H1 (cell line): ENCODE data around the gene HSDL2.
"Not testable (repeated sequence)": the region's sequence is repeated elsewhere in the genome, so short reads cannot be mapped to it uniquely, and the experiment has no call there.

ENCODE experiments used
- BCL11A ChIP-seq, 2 experiments: IDR thresholded peaks; one replicate each; pipeline ENCODE4 v1.6.1; 2011; ENCODE audit warnings: low read depth in 2 of 2, low read length in 2 of 2, mild to moderate bottlenecking in 2 of 2
- EGR1 ChIP-seq: IDR thresholded peaks from 2 replicates; pipeline ENCODE4 v1.6.1; 2011; ENCODE audit warnings: low read depth, low read length, borderline replicate concordance
- EP300 ChIP-seq, 2 experiments: IDR thresholded peaks; 1 replicate in 1 of 2; 2 replicates in 1 of 2; pipeline ENCODE4 v1.6.1; 2011 to 2012; ENCODE audit warnings: low read depth in 2 of 2, low read length in 2 of 2, mild to moderate bottlenecking in 2 of 2, borderline replicate concordance in 1 of 2, inconsistent platforms in 1 of 2, moderate library complexity in 1 of 2
- EZH2 ChIP-seq: fragments of 200-600 bp; sonication (generic); IDR thresholded peaks from 2 replicates; pipeline ENCODE4 v1.7.1; 2012; ENCODE audit warnings: low read depth, mild to moderate bottlenecking, moderate library complexity, low read length, inconsistent platforms; ENCODE audit not compliant: severe bottlenecking
- NANOG ChIP-seq: IDR thresholded peaks from 2 replicates; pipeline ENCODE4 v1.6.1; 2011; ENCODE audit warnings: low read length, low read depth, mild to moderate bottlenecking, inconsistent platforms; ENCODE audit not compliant: insufficient read depth, poor library complexity, severe bottlenecking
- TF ChIP-seq, protein P1 (sequence below): IDR thresholded peaks from 2 replicates; pipeline ENCODE4 v1.6.1; 2011; ENCODE audit warnings: low read length, improper control_type of control experiment
- TF ChIP-seq, protein P2 (sequence below), 3 experiments: IDR thresholded peaks; 1 replicate in 2 of 3; 2 replicates in 1 of 3; pipeline versions ENCODE4 v1.5.1 to v1.6.1; 2011; ENCODE audit warnings: low read length in 3 of 3, mild to moderate bottlenecking in 3 of 3, inconsistent platforms in 2 of 3, low read depth in 1 of 3, moderate library complexity in 1 of 3; ENCODE audit not compliant: insufficient read depth in 1 of 3; ENCODE audit errors: control extremely low read depth in 1 of 3

DNA sequence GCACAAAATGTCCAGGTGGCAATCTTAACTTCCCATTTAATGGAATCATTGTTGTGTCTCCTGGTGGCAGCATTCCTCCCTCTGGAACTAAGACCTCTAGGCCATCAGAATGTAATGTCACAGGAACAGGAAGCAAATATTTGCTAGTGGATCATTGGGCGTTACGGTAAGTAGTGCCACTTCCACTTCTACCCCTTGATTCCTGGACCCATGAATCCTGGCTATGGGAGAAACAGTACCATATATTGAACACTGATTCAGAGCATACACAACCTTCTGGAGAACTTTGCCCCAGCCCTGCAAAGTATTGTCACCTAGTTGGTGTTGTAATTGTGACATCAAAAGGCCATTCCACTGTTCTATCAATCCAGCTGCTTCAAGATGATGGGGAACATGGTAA is 5.7 kb upstream of the HSDL2 start:
- TF ChIP-seq NANOG; EGR1; EZH2; BCL11A (IDR thresholded peaks at IDR 0.05; ENCODE audit: low read depth in 2 of 2, low read length in 2 of 2); EP300 (IDR thresholded peaks at IDR 0.05; ENCODE audit: borderline replicate concordance in 1 of 2, low read depth in 2 of 2, low read length in 2 of 2): not testable (repeated sequence)
- TF ChIP-seq, protein P1, sequence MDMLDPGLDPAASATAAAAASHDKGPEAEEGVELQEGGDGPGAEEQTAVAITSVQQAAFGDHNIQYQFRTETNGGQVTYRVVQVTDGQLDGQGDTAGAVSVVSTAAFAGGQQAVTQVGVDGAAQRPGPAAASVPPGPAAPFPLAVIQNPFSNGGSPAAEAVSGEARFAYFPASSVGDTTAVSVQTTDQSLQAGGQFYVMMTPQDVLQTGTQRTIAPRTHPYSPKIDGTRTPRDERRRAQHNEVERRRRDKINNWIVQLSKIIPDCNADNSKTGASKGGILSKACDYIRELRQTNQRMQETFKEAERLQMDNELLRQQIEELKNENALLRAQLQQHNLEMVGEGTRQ, result not testable (repeated sequence)
- TF ChIP-seq, protein P2, sequence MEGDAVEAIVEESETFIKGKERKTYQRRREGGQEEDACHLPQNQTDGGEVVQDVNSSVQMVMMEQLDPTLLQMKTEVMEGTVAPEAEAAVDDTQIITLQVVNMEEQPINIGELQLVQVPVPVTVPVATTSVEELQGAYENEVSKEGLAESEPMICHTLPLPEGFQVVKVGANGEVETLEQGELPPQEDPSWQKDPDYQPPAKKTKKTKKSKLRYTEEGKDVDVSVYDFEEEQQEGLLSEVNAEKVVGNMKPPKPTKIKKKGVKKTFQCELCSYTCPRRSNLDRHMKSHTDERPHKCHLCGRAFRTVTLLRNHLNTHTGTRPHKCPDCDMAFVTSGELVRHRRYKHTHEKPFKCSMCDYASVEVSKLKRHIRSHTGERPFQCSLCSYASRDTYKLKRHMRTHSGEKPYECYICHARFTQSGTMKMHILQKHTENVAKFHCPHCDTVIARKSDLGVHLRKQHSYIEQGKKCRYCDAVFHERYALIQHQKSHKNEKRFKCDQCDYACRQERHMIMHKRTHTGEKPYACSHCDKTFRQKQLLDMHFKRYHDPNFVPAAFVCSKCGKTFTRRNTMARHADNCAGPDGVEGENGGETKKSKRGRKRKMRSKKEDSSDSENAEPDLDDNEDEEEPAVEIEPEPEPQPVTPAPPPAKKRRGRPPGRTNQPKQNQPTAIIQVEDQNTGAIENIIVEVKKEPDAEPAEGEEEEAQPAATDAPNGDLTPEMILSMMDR (IDR thresholded peaks at IDR 0.05; ENCODE audit: control extremely low read depth in 1 of 3, insufficient read depth in 1 of 3, low read depth in 1 of 3, low read length in 3 of 3), result not testable (repeated sequence)
